Caco-2 (cell line): Measurements from ENCODE around the gene SHANK1. TPM values are rescaled to one million over a fixed set of nuclear protein-coding genes. Genes with fewer than 3 reads are reported as not detected.

Source experiments
- BruUV-seq: library from RNA; stranded (reverse); fragments of 400-500 nt; replicated peaks from 2 replicates; lab custom pipeline; 2021; lab: Mats Ljungman, UMichigan
- CTCF ChIA-PET: fragments of 300-600 bp; sonication (Branson Sonifier 250); formaldehyde crosslinking; loops from one replicate; lab custom pipeline; 2022; ENCODE audit warnings: antibody characterized with exemption; lab: Charles Lee
- POLR2A ChIA-PET: fragments of 300-600 bp; sonication (Branson Sonifier 250); formaldehyde crosslinking; loops from one replicate; lab custom pipeline; 2022; ENCODE audit warnings: antibody characterized with exemption; lab: Charles Lee
- DNase-seq, 2 experiments: peaks; one replicate each; pipeline versions ENCODE4 v3.0.0 to v3.0.0-alpha.2; 2020 to 2022
- H3K27me3 ChIP-seq: replicated peaks from 2 replicates; pipeline ENCODE4 v1.6.0; 2011; ENCODE audit warnings: low read length; ENCODE audit not compliant: control insufficient read depth, insufficient read depth
- H3K36me3 ChIP-seq: 2 replicates; pipeline ENCODE4 v1.5.1; 2011; ENCODE audit warnings: low read length; ENCODE audit not compliant: control insufficient read depth, insufficient read depth
- H3K4me1 ChIP-seq: fragments of 250-450 bp; sonication (Bioruptor Pico); 2 replicates; pipeline ENCODE4 v1.5.1; 2020; ENCODE audit warnings: mild to moderate bottlenecking
- H3K4me3 ChIP-seq: 2 replicates; pipeline ENCODE4 v1.5.1; 2011; ENCODE audit warnings: low read depth, mild to moderate bottlenecking, control low read depth, low read length
- H3K9me3 ChIP-seq: fragments of 250-450 bp; sonication (Bioruptor Pico); 2 replicates; pipeline ENCODE4 v1.5.1; 2020; ENCODE audit warnings: mild to moderate bottlenecking, moderate library complexity
- H3K27ac Mint-ChIP-seq: one replicate; pipeline ENCODE4 v1.8.0; 2022; ENCODE audit warnings: mixed read lengths; ENCODE audit not compliant: unreplicated experiment
- H3K27me3 Mint-ChIP-seq: one replicate; pipeline ENCODE4 v1.8.0; 2022; ENCODE audit warnings: mixed read lengths; ENCODE audit not compliant: insufficient read depth, unreplicated experiment
- H3K36me3 Mint-ChIP-seq: one replicate; pipeline ENCODE4 v1.8.0; 2022; ENCODE audit warnings: mild to moderate bottlenecking, mixed read lengths; ENCODE audit not compliant: insufficient read depth, unreplicated experiment
- H3K4me1 Mint-ChIP-seq: one replicate; pipeline ENCODE4 v1.8.0; 2022; ENCODE audit warnings: low read depth, mixed read lengths; ENCODE audit not compliant: unreplicated experiment
- H3K4me3 Mint-ChIP-seq: one replicate; pipeline ENCODE4 v1.8.0; 2022; ENCODE audit warnings: mild to moderate bottlenecking, moderate library complexity, mixed read lengths; ENCODE audit not compliant: unreplicated experiment
- H3K9me3 Mint-ChIP-seq: one replicate; pipeline ENCODE4 v1.8.0; 2022; ENCODE audit warnings: mixed read lengths; ENCODE audit not compliant: unreplicated experiment
- intact Hi-C: fragments of 100-400 bp; cut with micrococcal nuclease; formaldehyde crosslinking; loops from one replicate; pipeline ENCODE4 v1.10.0; 2022; ENCODE audit not compliant: unreplicated experiment
- total RNA-seq: library from RNA; stranded (reverse); gene quantifications from 2 replicates; pipeline ENCODE4 v1.2.3, GENCODE V29; 2022
- TF ChIP-seq, protein P1 (sequence below), 2 experiments: fragments of 200-600 bp in 1 of 2; IDR thresholded peaks; 1 replicate in 1 of 2; 2 replicates in 1 of 2; pipeline versions ENCODE4 v1.5.1 to v1.8.0; 2011 to 2022; ENCODE audit warnings: antibody characterized with exemption in 1 of 2, control low read depth in 1 of 2, inconsistent platforms in 1 of 2, low read depth in 1 of 2, low read length in 1 of 2, mild to moderate bottlenecking in 1 of 2, moderate library complexity in 1 of 2; ENCODE audit not compliant: insufficient read depth in 1 of 2, severe bottlenecking in 1 of 2, unreplicated experiment in 1 of 2

Gene SHANK1
- total RNA-seq, 1 experiment from 2014 or later = not detected

DNA sequence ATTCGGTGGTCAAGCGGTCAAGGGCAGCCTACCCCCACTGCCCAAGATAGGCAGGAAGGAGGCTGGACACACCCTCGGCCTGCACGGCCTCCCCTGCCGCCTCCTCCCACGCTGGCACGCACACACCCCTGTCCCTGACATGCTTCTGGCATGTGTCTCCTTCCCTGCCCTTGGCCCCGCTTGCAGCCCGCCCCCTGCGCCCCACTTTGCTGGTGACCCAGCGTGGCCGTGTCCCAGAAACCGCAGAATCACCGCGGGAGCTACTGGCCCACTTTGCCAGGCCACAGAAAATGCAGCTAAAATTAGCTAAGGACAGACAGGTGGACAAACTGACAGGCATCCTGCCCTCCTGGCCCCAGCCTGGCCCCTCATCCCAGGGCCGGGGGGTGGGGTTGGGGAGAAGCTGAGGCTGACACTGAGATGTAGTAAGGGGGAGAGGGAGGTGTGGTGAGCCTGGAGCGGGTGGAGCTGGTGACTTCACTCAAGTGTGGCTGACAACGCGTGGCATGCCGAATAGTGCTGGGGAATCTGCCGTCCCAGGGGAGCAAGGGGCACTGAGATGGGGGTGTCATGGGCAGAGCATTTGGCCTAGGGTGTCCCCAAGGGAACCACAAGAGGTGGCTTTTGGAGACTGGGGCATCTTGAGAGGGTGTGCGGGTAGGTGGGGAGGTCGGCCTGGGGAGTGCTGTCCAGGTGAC lies 2.4 kb downstream of the SHANK1 start:
- Mint-ChIP-seq H3K9me3 (no peaks in the 10 kb centered on the region), H3K27me3 (peaks cover 60% of the 10 kb centered on the region), H3K36me3 (no peaks in the 10 kb centered on the region), H3K4me1 (no peaks in the 10 kb centered on the region), H3K4me3 (peak overlapping the region; percentile 53), H3K27ac (no peak overlapping the region)
- ChIA-PET CTCF (no interaction called here), POLR2A (no interaction called here)
- no peak overlapping the region for H3K4me3 ChIP-seq
- intact Hi-C loops = no loop called here
- H3K4me1 ChIP-seq = no peaks in the 10 kb centered on the region
- H3K27me3 ChIP-seq = peaks cover 2% of the 10 kb centered on the region
- no peak for DNase-seq
- no TSS peak for BruUV-seq
- TF ChIP-seq, protein P1, sequence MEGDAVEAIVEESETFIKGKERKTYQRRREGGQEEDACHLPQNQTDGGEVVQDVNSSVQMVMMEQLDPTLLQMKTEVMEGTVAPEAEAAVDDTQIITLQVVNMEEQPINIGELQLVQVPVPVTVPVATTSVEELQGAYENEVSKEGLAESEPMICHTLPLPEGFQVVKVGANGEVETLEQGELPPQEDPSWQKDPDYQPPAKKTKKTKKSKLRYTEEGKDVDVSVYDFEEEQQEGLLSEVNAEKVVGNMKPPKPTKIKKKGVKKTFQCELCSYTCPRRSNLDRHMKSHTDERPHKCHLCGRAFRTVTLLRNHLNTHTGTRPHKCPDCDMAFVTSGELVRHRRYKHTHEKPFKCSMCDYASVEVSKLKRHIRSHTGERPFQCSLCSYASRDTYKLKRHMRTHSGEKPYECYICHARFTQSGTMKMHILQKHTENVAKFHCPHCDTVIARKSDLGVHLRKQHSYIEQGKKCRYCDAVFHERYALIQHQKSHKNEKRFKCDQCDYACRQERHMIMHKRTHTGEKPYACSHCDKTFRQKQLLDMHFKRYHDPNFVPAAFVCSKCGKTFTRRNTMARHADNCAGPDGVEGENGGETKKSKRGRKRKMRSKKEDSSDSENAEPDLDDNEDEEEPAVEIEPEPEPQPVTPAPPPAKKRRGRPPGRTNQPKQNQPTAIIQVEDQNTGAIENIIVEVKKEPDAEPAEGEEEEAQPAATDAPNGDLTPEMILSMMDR (IDR thresholded peaks at IDR 0.05; ENCODE audit: insufficient read depth in 1 of 2, low read depth in 1 of 2, low read length in 1 of 2, severe bottlenecking in 1 of 2, unreplicated experiment in 1 of 2) = no peak
- H3K9me3 ChIP-seq = no peaks in the 10 kb centered on the region
- H3K36me3 ChIP-seq = no peaks in the 10 kb centered on the region

DNA sequence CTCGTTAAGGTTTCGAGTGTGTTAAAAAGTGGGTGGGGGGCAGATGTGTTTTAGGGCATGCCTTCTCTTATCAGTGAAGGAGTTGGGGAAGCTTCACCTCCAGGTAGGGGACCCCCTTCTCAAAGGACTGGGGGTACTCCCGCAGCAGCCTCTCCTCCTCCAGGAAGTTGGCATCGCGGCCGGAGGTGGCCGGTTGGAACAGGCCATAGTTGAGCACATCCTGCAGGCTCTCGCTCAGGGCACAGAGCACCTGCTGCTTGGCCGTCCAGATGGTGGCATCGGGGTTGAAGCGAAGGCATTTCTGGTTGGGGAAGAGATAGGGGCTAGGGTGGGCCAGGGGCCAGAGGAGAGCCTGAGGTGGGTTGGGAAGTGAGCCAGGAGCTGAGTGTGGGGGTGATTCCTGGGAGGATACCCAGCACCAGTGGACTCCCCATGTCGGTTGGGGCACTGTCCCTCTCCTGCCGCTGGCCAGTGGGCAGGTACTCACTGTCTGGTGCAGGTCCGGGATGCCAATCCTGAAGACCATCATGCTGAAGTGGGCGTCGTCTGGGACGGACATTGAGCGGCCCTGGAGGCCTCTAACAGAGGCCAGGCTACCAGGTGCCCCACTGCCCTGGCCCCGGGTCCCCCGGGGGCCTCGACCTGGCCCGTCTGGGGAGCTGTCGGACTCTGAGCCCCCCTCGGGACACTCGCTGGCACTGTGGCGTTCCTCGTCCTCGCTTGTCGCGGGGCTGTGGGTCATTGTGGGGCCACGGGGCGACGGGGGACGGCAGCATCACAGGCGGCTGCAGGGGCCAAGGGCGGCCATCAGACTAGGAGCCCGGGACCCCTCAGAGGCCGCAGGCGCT lies 3.2 kb downstream of the SHANK1 start:
- Histone ChIP-seq H3K4me3 (no peak overlapping the region), H3K4me1 (no peaks in the 10 kb centered on the region), H3K27me3 (peaks cover 2% of the 10 kb centered on the region), H3K9me3 (no peaks in the 10 kb centered on the region), H3K36me3 (no peaks in the 10 kb centered on the region)
- TF ChIP-seq, protein P1 (IDR thresholded peaks at IDR 0.05; ENCODE audit: insufficient read depth in 1 of 2, low read depth in 1 of 2, low read length in 1 of 2, severe bottlenecking in 1 of 2, unreplicated experiment in 1 of 2) = no peak
- no peaks in the 10 kb centered on the region for H3K36me3 Mint-ChIP-seq
- ChIA-PET CTCF (no interaction called here), POLR2A (no interaction called here)
- DNase-seq = no peak
- intact Hi-C loops = no loop called here
- no peaks in the 10 kb centered on the region for H3K9me3 Mint-ChIP-seq
- no TSS peak for BruUV-seq
- no peaks in the 10 kb centered on the region for H3K4me1 Mint-ChIP-seq
- no peak overlapping the region for H3K27ac Mint-ChIP-seq
- no peak overlapping the region for H3K4me3 Mint-ChIP-seq
- H3K27me3 Mint-ChIP-seq = peaks cover 58% of the 10 kb centered on the region

DNA sequence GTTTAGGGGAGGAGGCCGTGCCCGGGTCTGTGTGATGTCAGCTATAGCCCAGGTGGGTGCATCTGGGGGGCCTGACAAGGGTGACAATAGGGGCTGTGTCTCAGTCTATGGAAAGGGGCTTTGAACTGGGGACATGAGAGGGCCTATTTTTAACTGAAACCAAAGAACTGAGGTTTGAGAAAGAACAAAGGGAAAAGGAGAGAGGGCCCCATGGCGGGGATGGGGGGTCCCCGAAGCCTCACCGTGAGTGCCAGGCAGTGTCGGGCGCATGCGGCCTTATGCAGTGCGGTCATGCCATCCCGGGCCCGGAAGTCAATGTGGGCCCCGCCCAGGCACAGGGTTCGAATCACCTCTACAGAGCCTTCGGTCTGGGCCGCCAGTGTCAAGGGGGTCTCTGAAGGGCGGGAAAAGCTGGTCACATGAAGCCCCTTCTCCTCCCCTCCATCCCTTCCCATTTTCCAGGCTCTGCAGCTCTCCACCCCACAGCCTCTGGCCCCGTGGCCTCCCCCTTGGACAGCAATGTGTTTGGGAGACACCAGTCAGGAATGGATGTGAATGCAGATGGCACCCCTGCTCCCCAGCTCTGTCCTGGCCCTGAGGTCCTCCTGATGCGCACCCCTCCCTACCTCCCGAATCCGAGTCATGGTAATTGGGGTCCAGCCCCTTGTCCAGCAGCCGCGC lies 5.9 kb downstream of the SHANK1 start:
- Histone ChIP-seq H3K9me3 (no peaks in the 10 kb centered on the region), H3K36me3 (no peaks in the 10 kb centered on the region), H3K4me3 (no peak overlapping the region), H3K4me1 (no peaks in the 10 kb centered on the region), H3K27me3 (peaks cover 2% of the 10 kb centered on the region)
- no peak for DNase-seq
- no TSS peak for BruUV-seq
- Mint-ChIP-seq H3K36me3 (no peaks in the 10 kb centered on the region), H3K27ac (no peak overlapping the region), H3K4me1 (no peaks in the 10 kb centered on the region), H3K27me3 (peaks cover 53% of the 10 kb centered on the region), H3K9me3 (no peaks in the 10 kb centered on the region), H3K4me3 (no peak overlapping the region)
- TF ChIP-seq, protein P1 (IDR thresholded peaks at IDR 0.05; ENCODE audit: insufficient read depth in 1 of 2, low read depth in 1 of 2, low read length in 1 of 2, severe bottlenecking in 1 of 2, unreplicated experiment in 1 of 2) = no peak
- CTCF ChIA-PET = no interaction called here
- intact Hi-C loops = no loop called here
- POLR2A ChIA-PET = no interaction called here
